Fibroblast of lung (primary cell): ENCODE measurements around the gene BRCC3.

Experiments
- CTCF ChIP-seq, 2 donors: IDR thresholded peaks in 1 of 2; conservative IDR thresholded peaks in 1 of 2; 1 replicate in 1 of 2; 2 replicates in 1 of 2; pipeline ENCODE4 v1.5.1; 2011 to 2012; ENCODE audit warnings: low read length in 2 of 2, control low read depth in 1 of 2, inconsistent platforms in 1 of 2, low read depth in 1 of 2, mild to moderate bottlenecking in 1 of 2
- EZH2 ChIP-seq: IDR thresholded peaks from 2 replicates; pipeline ENCODE4 v1.5.1; 2012; ENCODE audit warnings: low read length, control low read depth, mild to moderate bottlenecking; ENCODE audit errors: missing control alignments

- TF ChIP-seq CTCF (conservative IDR thresholded peaks at IDR 0.05 in 1 of 2, IDR thresholded peaks at IDR 0.05 in 1 of 2; ENCODE audit: low read depth in 1 of 2, low read length in 2 of 2) (no peak), EZH2 (no peak)
Measured at GRCh38 chrX:155144926-155145325, 73.6 kb downstream of the BRCC3 start.
